ENCODE results near the gene LZTR1. TPM values are rescaled to one million over a fixed set of nuclear protein-coding genes. Genes with fewer than 3 reads are reported as not detected.
"Not testable (repeated sequence)": the region's sequence is repeated elsewhere in the genome, so short reads cannot be mapped to it uniquely, and the experiment has no call there.

The LZTR1 gene
- polyA plus RNA-seq, 2 of the 4 experiments (the other 2 are of a cell fraction), result 14.1 to 23.5 TPM

GRCh38 chr22:20970939-20971657 lies 11.0 kb upstream of the LZTR1 start:
- Histone ChIP-seq H3K9me3 (no peaks in the 10 kb centered on the region), H3K4me2 (no peak overlapping the region), H3K27ac (no peak overlapping the region), H3K4me1 (no peaks in the 10 kb centered on the region), H3K4me3 (no peak overlapping the region)
- FAIRE-seq (no peak), DNase-seq (ENCODE audit: low read depth in 1 of 2, low spot score in 1 of 2) (no peak), ATAC-seq (no peak)
- ChIA-PET CTCF (interaction anchor here (1.1 to 3.6 kb wide), 5 partner anchors 9 to 86 kb away, joined by 4 to 24 read pairs (median 7); partner anchors contain the start of gene LZTR1), POLR2A (interaction anchor here (1.5 to 3.0 kb wide), 2 partner anchors 11 to 13 kb away, joined by 9 to 12 read pairs; partner anchors contain the start of gene LZTR1)
- WGBS (ENCODE audit: missing lambda C conversion rate), result 78% methylated on average over 4 of the region's 4 CpGs
- no peak for TF ChIP-seq NPAS2 (CRISPR knock-in tag; IDR thresholded peaks at IDR 0.05; ENCODE audit: borderline replicate concordance)
- no peak for TF ChIP-seq RFX5 (IDR thresholded peaks at IDR 0.05)
- no peak for TF ChIP-seq EHMT2 (IDR thresholded peaks at IDR 0.05; ENCODE audit: low read depth)
- TF ChIP-seq CEBPB (IDR thresholded peaks at IDR 0.05), result no peak
- TF ChIP-seq HOXB5 (CRISPR knock-in tag; IDR thresholded peaks at IDR 0.05), result no peak
- no peak for TF ChIP-seq HMGXB4 (CRISPR knock-in tag; IDR thresholded peaks at IDR 0.05; ENCODE audit: borderline replicate concordance)
- no peak for TF ChIP-seq RNF2 (IDR thresholded peaks at IDR 0.05; ENCODE audit: borderline replicate concordance, low read depth)
- no peak for TF ChIP-seq JUN (IDR thresholded peaks at IDR 0.05)
- TF ChIP-seq KDM5A (IDR thresholded peaks at IDR 0.05), result no peak
- no peak for TF ChIP-seq ZFP36 (IDR thresholded peaks at IDR 0.05; ENCODE audit: borderline replicate concordance, partially characterized antibody)
- no peak for TF ChIP-seq BCL3 (IDR thresholded peaks at IDR 0.05)
- no peak for TF ChIP-seq ESRRA (IDR thresholded peaks at IDR 0.05; ENCODE audit: borderline replicate concordance, low read length)
- TF ChIP-seq ZC3H11A (IDR thresholded peaks at IDR 0.05), result no peak

- ChIA-PET CTCF (interaction anchor here (0.6 to 3.6 kb wide), 7 partner anchors 10 to 131 kb away, joined by 3 to 24 read pairs (median 4); partner anchors contain the start of gene LZTR1), POLR2A (interaction anchor here (1.5 to 3.0 kb wide), 2 partner anchors 9 to 14 kb away, joined by 9 to 12 read pairs; partner anchors contain the start of gene LZTR1)
- not testable (repeated sequence) for H3K27ac ChIP-seq; H3K4me3 ChIP-seq; DNase-seq (ENCODE audit: low read depth in 1 of 2, low spot score in 1 of 2); ATAC-seq; H3K4me2 ChIP-seq; H3K4me1 ChIP-seq; H3K9me3 ChIP-seq; FAIRE-seq
- 88% methylated on average over 10 of the region's 11 CpGs for WGBS (ENCODE audit: missing lambda C conversion rate)
Observed at GRCh38 chr22:20972014-20972694, 9.9 kb upstream of the LZTR1 start.

- 0 out of 3 replicates have a peak, but pooled peaks cover under 1% of the 10 kb centered on the region for H3K9me3 ChIP-seq
- ChIA-PET CTCF (interaction anchor here (0.6 to 3.6 kb wide), 5 partner anchors 11 to 84 kb away, joined by 3 to 24 read pairs (median 3); no protein-coding TSS in a partner anchor), POLR2A (interaction anchor here (1.5 to 1.7 kb wide), 2 partner anchors 9 to 15 kb away, joined by 8 to 9 read pairs; partner anchors contain the start of gene LZTR1)
- no peak overlapping the region for H3K4me2 ChIP-seq
- H3K27ac ChIP-seq, result no peak overlapping the region
- no peak overlapping the region for H3K4me3 ChIP-seq
- no peak for ATAC-seq
- no peak for FAIRE-seq
- TF ChIP-seq HMGXB4 (CRISPR knock-in tag; IDR thresholded peaks at IDR 0.05; ENCODE audit: borderline replicate concordance) (no peak), SREBF2 (IDR thresholded peaks at IDR 0.05) (no peak), MAX (IDR thresholded peaks at IDR 0.05) (no peak), SMC3 (IDR thresholded peaks at IDR 0.05) (no peak), EHMT2 (IDR thresholded peaks at IDR 0.05; ENCODE audit: low read depth) (no peak)
- no peaks in the 10 kb centered on the region for H3K4me1 ChIP-seq
- 87% methylated on average over 12 of the region's 21 CpGs for WGBS (ENCODE audit: missing lambda C conversion rate)
- DNase-seq (ENCODE audit: low read depth in 1 of 2, low spot score in 1 of 2), result no peak
Observed at GRCh38 chr22:20972933-20973577, 9.0 kb upstream of the LZTR1 start.

Measured in A549 (cell line).